T-helper 22 cell (primary cell): Measurements from ENCODE around the gene UHRF1.
"Not testable (repeated sequence)": the region's sequence is repeated elsewhere in the genome, so short reads cannot be mapped to it uniquely, and the experiment has no call there.

Source experiments
- DNase-seq: peaks from one replicate; pipeline ENCODE4 v3.0.0-alpha.2; 2020; ENCODE audit warnings: low read depth

UHRF1 gene

DNA sequence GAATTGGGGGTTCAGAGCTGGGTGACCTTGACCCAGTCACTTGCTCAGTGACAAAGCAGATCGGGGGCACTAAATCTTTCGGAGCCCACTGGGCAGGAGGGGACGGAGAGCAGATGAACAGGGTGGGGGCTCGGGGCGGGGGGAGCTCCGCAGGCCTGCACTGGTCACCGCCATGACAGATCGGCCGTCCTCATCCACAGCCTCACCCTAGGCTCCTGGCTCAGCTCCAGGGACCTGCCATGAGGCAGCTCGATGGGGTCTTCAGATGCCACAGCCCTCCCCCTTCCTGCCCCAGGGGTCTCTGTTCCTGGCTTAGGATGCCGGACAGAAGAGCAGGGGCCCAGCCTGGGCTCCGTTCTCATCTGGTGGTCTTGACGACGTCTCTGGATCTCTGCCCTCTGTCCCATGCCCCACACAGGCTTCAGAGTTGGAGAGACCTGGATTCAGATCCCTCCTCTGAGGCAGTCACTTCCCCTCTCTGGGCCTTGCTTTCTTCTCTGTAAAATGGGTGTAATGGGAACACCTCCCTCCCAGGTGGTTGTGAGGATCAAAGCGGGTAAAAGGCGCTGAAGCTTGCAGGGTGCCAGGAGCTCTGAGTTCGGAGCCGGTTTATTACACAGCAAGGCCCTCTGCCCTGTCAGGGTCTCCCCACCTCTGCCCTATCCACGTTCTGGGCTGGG lies 62.7 kb downstream of the UHRF1 start:
- DNase-seq, result no peak

DNA sequence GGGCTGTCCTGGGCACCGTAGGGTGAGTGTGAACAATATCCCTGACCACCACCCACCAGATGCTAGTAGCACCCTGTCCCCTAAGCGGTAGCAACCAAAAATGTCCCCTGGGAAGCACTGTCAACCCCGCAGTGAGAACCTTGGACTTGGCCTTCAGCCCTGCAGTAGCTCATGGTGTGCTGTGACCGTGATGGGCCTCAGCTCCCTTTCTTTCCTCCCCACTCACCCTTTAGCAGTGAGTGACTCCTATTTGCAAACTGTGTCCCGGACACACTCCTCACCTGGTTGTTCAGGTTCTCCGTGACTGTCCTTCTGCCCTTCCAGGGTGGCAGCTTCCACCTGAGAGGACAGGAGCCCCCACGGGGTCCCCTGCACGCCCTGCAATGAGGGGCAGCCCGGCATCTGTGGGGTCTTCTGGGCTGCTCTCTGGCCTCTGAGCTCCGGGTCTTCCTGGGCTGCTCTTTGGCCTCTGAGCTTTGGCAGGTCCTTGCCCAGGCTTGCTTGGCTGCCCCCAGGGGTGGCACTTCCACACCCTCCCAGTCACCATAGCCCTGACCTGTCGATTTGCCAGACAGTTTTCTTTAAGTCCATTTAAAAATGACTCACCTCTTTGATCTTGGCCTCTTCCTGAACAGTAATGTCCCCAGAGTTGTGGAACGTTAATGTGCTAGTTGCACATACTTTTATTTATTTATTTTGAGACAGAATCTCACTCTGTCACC lies 63.4 kb downstream of the UHRF1 start:
- no peak for DNase-seq

DNA sequence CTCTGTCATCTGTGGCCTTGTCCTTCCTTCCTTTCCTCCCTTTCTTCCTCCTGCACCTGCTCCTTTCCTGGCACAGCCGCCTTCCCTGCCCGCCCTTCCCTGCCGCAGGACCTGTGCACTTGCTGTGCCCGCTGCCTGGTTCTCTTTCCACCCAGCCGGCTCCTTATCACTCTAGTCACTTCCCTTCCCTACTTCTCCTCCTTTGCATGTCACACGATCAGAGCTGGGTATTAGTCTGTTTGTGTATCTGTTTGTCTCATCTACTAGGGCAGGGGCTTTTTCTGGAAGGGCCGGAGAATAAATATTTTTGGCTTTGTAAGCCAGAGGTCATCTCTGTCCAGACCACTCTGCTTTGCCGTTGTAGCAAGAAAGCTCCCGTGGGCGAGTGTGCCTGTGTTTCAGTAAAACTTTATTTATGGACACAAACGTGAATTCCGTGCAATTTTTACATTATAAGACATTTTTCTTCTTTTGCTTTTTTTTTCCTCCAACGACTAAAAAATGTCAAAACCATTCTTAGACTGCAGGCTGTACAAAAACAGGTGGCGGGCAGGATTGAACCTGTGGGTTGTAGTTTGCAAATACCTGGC lies 65.7 kb downstream of the UHRF1 start:
- no peak for DNase-seq

DNA sequence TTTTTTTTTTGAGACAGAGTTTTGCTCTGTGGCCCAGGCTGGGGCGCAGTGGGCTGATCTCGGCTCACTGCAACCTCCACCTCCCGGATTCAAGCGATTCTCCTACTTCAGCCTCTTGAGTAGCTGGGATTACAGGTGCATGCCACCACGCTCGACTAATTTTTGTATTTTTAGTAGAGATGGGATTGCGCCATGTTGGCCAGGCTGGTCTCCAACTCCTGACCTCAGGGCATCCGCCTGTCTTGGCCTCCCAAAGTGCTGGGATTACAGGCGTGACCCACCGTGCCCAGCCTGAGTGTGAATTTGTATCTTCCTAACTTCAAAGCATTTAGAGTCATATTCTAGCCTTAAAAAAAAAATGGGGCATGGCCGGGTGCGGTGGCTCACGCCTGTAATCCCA lies 66.3 kb downstream of the UHRF1 start:
- DNase-seq, result not testable (repeated sequence)

DNA sequence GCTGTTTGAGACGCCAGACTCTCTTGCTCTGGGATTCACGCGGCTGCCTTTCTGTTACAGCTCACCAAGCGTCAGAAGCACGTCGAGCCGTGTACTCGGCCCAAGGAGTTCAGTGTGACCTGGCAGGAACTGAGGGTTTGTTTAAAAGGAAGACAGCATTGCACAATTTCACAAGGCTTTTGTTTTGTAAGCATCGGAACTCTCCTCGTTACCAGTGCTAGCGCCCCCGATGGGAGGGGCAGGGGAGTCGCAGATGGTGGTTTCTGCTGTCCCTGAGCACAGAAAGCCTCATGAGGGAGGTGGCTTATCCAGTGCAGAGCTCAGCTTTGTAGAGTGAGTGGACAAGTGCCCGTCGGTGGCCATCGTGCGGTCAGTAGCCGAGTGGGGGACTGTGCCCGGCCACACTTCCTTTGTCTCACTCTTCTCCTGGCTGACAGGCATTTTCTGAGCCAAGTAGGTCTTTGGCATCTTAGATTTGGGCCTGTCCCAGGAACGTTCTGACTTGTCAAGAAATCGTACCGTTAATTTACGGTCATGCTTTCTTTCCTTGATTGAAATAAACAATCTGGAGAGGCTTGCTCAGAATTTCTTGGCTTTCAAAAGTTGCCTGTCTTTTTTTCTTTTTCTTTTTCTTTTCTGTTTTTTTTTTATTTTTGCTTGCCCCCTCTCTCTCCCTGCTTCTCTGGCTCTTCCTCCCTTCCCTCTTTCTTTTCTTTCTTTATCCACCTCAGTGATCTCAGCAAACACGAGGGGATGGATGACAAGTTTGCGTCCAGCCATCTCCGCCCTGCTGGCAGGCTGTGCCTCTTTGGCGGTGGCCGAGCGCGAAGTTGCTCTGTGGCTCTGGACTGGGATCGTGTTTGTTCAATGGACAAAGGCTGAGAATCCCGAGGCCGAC lies 67.3 kb downstream of the UHRF1 start:
- DNase-seq, result no peak

DNA sequence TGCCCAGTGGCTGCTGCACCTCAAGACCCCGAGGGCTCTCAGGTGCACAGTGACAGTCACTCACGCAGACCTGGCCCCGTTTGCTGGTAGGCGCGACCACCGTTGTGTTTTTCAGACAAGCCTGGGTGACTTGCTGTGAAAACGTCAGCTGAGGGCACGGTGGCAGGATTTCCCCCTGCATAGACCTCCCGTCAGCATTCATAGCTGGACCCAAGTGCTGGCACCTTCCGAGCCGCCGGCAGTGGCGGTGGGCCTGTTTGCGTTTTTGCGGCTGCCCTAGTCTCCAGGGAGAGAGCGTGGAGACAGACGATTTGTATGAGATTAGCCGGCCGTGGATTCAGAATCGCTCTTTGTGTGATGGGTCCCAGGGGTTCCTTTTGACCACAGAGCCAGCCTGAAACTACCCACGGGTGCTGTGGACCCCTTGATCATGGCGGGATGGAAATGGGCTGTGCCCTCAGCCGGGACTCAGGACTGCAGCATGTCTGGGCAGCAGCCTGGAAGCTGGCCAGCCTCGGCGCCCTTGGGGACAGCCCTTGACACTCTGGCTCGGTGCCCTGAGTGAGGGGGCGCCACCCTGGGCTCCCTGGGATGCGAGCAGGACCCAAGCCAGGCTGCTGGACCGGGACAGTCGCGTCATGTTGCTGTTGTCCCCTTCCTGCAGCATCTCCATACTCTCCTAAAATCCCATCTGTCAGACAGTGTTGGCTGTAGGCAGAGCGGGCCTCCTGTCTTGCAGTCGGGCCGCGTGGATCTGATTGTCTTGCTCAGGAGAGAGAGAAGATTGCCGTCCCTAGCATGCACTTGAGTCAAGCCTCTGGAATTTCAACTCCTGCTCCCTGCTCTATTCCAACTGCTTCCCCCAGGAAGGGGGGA lies 68.2 kb downstream of the UHRF1 start:
- DNase-seq, result no peak

DNA sequence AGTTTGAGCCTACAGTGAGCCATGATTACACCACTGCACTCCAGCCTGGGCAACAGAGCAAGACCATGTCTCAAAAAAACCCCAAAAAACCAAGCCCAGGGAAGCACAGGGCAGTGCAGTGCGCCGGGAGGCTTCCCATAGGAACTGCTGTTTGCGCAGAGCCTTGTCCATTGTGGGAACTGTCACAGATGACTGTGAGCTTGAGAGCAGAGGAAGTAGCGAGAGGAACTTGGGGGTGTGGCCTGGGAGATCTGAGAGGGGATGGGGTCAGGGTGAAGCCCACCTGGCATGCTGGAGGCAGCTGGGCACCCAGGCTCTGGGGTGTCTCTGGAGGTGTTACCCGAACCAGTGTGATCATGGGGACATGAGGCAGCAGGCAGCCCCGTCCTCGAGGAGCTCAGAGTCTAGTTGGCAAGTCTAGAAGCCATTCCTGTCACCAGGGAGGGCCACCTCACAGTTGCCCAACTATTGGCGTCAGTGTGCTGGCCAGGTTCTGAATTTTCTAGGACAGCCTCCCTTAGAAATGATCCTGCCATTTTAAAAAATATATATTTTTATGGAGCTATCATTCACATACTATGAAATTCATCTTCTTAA lies 70.0 kb downstream of the UHRF1 start:
- DNase-seq, result no peak

DNA sequence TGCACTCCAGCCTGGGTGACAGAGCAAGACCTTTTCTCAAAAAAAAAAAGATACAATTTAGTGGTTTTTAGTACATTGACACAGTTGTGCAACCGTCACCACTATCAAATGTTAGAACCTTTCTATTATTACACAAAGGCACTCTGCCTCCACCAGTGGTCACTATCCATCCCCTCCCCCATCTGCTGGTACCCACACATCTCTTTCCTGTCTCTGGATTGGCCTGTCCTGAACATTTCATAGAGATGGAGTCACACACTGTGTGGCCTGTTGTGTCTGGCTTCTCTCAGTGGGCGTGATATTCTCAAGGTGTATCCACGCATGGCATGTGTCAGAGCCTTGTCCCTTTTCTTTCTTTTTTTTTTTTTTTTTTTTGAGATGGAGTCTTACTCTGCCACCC lies 70.8 kb downstream of the UHRF1 start:
- no peak for DNase-seq

DNA sequence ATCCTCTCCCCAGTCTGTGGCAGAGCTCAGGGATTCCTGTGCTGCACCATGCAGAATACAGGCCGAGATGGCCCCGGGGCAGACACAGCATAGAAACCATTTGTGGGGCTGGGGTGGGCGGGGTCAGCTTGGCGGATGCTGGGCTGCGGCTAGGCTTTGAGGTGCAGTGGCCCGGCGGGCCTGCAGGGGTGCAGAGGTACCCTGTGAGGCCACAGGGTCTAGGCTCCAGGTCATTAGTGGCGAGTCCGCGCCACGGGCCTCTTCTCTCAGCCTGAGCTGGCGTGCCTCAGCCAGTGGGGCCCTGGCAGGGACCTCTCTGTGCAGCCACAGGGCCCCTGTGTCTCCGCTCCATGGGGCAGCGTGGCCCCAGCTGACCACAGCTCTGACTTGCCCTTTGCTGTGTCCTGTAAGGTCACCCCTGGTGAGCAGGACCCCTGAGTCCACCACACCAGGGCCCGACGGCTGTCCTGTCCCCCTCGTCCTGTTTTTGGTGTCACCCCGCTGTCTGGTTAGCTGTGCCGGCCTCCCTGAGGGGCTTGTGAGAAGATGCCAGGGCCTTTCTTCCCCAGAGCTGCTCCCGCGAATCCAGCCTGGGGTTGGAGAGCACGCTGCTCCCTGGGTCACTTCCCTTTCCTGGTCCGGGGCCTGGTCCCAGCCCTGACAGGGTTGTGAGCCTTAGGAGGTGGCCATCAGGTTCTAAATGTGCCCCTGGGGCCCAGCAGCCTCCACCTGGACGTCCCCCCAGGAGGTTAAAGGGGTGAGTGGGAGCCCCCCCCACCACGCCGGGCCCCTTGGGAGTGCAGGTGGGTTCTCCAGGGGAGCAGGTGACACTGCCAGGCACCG lies 71.8 kb downstream of the UHRF1 start:
- no peak for DNase-seq

DNA sequence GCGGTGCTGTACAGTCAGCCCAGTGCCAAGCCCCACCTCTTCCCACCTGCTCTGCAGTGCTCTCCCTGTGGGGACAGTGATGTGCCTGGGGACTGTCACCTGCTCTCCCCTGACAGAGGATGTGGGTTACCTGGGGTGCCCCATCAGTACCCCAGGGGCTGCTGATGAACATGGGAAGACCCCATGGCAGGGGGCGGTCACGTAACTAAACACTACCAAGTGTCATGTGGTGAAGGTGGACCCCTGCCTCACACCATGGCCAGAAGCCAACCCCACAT lies 72.3 kb downstream of the UHRF1 start:
- DNase-seq, result no peak

DNA sequence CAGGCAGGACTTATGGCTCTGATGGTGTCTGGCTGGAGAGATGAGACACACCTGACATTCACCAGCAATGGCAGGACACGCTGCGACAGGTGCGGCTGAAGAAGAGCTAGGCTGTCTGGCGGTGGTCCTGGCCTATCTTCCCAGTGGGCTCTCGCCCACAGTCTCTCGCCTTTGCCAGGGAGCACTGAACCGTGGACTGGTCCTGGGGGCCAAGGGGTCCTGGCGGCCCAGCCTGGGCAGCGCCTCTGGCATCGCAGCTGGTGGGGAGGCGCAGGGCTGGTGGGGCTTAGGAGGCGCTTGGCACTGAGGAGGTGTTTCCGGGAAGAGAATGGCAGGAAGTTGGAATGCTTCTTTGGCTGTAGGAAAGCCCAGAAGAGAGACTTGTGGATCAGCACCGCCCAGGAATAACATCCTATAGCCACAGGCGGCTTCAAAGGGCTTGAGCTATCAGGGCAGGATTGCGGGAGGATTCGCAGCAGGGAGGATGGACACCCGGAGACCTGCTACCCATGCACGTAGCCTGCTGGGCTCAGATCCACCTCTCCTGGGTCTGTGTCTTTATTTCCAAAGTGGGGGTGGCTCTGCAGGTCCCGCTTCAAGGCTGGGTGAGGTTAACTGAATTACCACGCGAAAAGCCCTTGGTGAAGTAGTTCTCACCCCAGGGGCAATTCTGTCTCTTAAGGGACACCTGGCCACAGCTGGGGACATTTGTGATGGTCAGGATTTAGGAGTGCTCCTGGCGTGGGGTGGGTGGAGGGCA lies 74.2 kb downstream of the UHRF1 start:
- DNase-seq, result no peak

DNA sequence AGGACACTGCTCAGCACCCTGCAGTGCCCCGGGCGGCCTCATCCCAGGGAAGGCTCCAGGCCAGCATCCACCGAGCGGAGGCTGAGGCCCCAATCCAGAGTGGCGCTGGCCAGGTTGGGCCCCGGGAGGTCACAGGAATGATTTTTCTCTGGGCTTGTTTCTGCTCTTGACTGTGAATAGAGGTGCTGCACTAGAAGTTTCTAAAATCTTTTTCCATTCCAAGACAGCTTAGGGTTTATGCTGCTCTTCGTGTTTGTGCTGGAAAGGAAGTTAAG lies 74.7 kb downstream of the UHRF1 start:
- no peak for DNase-seq

DNA sequence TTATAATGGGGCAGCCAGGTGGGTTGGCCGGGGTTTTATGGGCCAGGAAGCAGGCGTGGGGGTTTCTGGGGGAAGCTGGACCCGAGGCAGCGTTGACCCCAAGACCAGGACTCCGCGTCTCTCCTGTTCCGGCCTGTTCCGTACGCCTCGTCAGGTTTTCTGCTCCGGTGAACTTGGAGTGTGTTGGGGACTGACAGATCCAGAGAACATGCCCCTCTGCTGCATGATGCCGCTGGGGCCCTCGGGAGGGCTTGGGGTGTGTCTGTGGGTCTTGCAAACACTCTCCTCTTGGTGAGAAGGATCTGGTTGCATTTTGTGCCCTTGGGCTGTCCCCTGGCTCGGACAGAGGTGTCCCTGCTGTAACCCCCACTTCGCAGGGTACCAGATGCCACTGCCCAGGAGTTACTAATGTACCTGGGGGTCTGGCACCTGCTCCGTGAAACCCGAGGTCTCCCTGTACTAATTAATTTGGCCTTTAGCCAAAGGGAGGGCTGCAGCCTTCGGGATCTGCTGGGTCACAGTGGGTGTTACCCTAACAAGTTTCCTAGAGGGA lies 75.2 kb downstream of the UHRF1 start:
- no peak for DNase-seq

DNA sequence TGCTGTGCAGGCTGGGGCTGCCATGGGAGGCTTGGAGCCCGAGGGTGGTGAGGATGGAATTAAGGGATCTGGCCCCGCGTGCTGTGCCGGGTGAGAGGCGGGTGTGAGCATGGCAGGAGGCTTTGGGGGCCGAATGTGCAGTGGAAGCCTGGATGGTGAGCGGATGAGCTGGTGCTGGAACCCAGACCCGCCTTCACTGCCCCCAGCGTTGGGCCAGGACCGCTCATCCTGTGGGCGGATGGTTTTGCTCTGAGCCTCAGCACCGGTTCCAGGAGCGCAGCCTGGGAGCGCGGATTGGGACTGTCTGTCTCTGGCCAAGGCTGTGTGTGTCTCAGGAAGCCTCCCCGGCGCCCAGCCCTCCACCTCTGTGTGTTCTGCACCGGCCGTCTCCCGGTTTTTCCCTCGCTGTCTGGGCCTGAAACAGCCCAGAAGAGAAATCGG lies 76.3 kb downstream of the UHRF1 start:
- DNase-seq, result no peak

DNA sequence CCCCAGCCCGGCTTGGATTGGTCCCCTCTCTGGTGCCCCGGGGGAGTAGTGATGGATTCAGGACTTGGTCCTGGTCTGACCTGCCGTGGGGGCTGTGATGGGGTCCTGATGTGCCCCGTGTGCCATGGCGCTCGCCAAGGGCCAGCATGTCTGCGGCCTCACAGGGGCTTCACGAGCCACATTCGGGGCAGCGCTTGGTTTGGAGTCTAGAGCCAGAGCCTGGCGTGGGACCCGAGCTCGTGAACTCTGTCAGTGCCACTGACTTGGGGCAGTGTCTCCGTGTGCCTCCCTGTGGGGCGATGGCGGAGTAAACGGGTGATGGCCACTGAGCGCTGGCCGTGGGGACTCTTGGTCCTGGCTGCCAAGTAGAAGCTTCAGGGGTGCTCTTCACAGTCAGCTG lies 76.8 kb downstream of the UHRF1 start:
- no peak for DNase-seq

DNA sequence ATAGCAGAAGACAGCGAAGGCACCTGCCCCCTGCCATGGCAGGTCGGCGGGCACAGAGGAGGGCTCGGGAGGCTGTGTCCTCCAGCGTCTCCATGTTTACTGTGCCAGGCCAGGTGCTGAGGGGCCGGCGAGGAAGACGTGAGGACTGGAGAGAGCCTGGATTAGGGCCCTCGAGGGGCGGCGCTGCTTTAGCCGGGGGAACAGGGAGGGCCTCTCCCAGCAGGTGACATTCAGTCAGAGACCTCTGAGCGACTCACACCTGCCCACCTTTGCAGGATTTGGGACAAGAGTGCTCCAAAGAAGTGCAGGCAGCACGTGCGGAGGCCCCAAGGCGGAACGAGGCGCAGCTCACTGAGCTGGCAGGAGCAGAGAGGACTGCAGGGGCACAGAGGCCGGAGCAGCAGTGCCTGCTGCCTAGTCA lies 77.2 kb downstream of the UHRF1 start:
- no peak for DNase-seq

DNA sequence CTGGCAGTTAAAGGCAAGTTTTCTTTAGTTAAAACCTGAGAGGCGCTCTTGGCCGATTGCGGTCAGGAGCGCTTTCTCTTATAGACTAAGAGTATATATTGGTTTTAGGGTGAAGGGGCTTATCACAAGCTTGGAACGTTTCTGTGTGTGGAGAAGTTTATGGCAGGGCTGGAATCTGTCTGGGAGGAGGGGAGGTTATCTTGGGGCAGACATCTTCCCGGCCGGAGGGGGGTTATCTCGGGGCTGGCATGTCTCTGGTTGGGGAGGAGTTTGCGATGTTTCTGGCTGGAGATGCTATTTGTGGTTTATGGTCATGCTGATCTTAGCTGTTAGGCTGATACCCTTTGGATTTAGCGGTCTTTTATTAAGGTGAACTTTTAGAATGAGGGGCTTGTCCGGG lies 78.0 kb downstream of the UHRF1 start:
- no peak for DNase-seq

DNA sequence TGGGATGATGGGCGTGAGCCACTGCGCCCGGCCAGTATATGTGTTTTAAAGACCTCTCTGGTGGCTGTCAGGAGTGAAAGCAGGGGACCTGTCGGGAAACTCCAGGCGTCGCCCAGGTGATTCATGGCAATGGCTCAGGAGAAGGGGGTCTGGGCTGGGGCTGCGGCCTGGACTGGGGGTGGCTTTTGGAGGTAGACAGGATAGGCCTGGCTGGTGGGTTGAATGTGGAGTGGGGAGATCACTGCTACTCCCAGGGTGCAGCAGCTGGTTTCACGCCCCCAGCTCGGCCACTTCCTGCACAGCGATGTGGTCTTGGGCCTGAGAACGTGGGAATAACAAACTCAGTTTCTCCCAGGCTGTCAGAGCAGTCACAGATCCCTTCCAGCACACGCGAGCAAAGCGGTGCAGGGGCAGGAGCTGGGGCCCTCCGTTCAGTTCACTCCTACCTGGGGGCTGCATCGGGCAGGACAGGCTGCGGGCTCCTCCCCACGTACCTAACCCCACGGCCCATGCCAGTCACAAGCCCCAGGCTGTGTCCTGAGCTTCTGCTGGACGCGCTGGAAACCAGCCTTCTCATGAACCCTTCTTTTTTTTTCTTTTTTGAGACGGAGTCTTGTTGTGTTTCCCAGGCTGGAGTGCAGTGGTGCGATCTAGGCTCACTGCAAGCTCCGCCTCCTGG lies 78.5 kb downstream of the UHRF1 start:
- no peak for DNase-seq

DNA sequence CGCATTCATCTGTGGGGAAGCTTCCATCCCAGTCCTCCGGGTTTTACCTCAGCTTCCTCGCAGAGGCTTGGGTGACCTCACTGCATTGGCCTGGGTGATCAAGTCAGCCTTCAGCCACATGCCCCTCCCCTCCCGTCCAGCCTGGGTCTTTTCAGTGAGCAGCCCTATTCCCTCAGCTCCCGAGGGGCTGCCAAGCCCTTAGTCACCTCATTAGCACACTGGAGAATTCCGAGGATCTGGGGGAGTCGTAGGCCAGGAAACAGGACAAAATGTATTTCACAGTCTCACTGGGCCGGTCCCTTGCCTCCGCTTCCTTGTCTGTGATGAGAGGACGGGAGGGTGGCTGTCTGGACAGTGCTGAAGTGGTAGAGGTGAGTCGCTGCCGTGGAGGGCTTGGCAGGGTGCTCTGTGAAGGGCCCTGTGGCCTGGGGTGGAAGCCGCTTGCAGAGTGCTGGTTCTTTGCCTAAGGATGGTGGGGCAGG lies 79.5 kb downstream of the UHRF1 start:
- DNase-seq, result no peak
